NAMALWA (cell line): ENCODE data around the gene KRT86.
"Not testable (repeated sequence)": the region's sequence is repeated elsewhere in the genome, so short reads cannot be mapped to it uniquely, and the experiment has no call there.

ENCODE experiments used
- DNase-seq: peaks from one replicate; pipeline ENCODE4 v3.0.0-alpha.2; 2015; ENCODE audit warnings: low spot score

The KRT86 gene

GRCh38 chr12:52291267-52291935 lies 17.0 kb downstream of the KRT86 start, which contains the start of gene KRT81:
KRT81 (minus strand) TSS chr12:52291534; CDS start chr12:52291465, 69 bp downstream.
- DNase-seq = no peak

DNA sequence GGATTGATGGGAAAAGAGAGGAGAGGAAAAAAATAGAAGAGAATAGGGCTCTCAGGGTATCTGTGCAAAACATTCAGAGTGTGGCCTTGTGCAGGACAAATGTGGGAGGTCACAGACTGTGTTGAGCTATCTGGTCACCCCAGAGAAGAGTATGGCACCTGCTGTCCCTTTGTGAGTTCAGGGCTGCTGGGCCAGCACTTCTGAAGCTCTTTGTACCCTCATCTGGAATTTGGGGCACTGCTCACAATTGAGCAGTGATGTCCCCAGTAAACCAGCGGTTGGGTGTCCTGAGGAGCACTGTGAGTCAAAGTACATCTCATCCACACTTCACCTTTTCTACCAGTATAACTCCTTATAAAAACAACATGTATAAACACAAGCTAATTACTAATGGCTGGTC lies 19.5 kb downstream of the KRT86 start:
- no peak for DNase-seq

DNA sequence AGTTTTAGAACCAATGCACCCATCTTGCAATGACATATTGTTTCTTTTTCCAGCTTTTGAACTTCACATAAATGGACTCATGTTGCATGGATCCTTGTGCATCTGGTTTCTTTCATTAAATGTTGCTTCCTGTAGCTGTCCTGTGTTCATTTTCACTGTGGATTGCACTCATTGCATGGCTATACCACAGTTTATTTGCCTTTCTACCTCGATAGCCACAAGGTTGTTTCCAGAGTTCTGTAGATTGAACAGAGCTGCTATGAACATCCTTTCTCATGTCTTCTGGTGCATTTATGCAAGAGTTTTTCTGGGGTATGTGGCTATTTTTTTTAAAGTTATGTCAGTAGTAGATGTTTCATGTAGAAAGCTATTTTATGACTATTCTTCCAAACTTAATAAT lies 20.4 kb downstream of the KRT86 start:
- DNase-seq = no peak

GRCh38 chr12:52295663-52296062 lies 21.2 kb downstream of the KRT86 start:
- no peak for DNase-seq

DNA sequence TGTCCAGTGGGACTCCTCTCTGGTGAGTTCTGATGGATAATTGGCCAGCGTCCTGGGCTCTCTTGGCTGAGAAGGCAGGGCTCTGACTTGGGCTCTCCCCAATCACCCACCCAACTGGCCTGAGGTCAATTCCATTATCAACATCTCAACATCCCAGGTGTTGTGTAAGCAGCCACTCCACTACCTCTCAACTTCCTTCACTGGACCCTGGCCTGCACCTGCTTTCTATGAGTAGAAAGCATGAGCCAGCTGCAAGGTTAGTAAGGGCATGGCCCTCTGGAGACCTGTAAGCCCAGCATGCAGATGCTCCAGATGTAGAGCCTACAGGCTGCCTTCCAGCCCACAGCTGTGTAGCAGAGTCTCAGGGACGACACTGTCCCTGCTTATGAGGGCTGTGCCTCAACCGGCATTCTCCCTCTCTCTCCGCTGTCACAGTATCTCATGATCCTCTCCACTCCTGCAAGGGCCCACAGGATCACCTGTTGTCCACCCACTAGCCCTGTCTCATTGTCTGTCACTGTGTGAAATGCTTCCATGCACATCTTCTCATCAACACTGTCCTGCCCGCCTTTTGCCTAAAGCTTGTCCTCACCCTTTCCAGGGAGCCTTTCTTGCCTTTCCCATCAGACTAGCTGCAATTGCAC lies 22.2 kb downstream of the KRT86 start:
- no peak for DNase-seq

GRCh38 chr12:52298677-52299190 lies 24.3 kb downstream of the KRT86 start:
- DNase-seq = no peak

GRCh38 chr12:52300796-52301691 lies 26.6 kb downstream of the KRT86 start:
- DNase-seq = no peak

GRCh38 chr12:52301721-52302120 lies 27.3 kb downstream of the KRT86 start:
- not testable (repeated sequence) for DNase-seq

DNA sequence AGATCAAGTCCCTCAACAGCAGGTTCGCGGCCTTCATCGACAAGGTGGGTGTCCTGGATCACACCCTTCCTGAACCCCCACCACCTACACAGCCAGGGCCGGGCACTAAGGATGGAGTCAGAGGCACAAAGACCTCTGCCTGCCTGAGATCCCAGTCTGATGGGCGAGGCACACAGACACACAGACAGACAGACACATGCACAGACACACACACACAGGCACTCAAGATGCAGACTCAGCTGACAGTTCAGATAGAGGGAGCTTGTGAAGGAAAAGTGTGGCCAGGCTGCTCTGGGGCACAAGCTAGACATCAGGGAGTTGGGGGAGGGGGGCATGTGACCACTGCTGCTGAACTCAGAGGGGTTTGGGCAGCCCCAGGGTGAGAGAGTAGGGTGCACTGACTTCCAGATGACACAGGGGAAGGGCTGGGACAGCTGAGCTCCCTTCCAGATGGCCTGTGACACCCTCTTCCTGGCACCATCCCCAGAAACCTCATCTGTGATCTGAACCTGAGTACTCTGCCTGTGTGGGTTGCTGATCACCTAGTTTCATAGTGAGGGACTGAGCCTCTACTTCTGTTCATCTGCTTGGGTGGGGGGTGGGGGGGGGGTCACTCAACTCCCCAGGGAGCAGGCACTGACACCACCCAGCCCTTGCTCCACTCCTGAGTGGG lies 27.9 kb downstream of the KRT86 start:
- not testable (repeated sequence) for DNase-seq

DNA sequence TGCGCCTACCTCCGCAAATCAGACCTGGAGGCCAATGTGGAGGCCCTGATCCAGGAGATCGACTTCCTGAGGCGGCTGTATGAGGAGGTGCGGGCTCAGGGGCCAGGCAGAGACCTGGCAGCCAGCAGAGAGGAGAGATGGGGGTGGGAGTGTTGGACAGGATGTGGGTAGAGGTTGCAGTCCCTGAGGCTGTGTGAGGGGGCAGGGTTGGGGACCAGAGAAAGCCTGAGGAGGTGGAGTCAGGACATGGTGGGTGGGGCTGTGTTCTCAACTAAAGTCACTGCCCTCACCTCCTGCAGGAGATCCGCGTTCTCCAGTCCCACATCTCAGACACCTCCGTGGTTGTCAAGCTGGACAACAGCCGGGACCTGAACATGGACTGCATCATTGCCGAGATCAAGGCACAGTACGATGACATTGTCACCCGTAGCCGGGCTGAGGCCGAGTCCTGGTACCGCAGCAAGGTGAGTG lies 30.5 kb downstream of the KRT86 start:
- peak; percentile 17 for DNase-seq

DNA sequence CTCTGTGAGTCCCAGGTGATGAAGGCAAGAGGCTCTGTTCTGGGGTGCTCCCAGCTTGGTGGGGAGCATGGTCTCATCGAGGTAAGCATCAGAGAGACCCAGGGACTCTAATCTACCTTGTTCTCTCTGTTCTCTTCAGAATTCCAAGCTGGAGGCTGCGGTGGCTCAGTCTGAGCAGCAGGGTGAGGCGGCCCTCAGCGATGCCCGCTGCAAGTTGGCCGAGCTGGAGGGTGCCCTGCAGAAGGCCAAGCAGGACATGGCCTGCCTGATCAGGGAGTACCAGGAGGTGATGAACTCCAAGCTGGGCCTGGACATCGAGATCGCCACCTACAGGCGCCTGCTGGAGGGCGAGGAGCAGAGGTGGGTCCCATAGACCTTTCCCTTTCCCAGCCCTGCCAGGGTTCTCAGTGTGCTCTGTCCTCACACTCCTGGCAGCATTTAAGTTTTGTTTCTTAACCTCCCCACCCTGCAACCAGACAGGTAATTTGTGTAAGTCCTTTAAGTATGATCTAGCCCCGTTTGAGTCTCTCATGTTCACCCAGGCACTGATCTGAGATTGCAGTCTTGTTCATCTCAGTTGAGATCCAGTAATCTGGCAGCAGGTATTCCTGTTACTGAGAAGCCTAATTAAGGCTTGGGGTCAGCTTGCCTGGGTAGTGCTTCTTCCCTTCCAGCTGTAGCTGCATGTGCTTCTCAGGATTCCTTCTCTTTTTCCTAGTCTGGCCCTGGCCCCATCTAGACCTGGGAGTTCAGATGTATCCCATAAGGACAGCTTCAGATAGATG lies 31.7 kb downstream of the KRT86 start:
- no peak for DNase-seq

- DNase-seq = no peak
These were observed 32.3 kb downstream of the KRT86 start for GRCh38 chr12:52306731-52307130.

- DNase-seq = no peak
These were observed 33.7 kb downstream of the KRT86 start for GRCh38 chr12:52307836-52308805.

DNA sequence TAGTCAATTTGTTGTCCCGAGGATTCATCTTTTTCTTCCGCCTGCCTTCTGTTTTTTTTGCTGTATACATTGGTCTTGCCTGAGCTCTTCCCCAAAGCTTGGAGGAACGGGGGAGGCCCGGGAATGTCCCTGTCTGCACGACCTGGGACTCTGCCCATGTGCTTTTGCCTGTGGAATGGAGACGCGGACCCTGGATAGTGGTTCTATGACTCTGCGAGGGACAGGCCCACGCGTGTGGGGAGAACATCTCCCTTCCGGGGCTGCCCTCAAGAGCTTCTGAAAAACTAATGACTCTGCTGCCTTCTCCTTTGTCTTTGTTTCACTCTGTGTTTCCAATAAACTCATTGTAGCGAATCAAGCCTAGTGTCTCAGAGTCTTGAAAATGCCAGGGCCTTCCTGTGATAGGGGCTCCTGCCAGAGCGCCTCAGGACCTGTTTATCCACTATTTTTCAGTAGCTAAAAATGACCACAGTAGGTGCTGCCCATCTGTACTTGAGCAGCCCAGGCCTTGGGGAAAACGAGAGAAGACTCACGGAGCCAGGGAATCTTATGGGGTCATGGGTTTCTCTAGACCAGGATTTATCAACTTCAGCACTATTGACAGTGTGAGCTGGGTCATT lies 34.5 kb downstream of the KRT86 start:
- no peak for DNase-seq

DNA sequence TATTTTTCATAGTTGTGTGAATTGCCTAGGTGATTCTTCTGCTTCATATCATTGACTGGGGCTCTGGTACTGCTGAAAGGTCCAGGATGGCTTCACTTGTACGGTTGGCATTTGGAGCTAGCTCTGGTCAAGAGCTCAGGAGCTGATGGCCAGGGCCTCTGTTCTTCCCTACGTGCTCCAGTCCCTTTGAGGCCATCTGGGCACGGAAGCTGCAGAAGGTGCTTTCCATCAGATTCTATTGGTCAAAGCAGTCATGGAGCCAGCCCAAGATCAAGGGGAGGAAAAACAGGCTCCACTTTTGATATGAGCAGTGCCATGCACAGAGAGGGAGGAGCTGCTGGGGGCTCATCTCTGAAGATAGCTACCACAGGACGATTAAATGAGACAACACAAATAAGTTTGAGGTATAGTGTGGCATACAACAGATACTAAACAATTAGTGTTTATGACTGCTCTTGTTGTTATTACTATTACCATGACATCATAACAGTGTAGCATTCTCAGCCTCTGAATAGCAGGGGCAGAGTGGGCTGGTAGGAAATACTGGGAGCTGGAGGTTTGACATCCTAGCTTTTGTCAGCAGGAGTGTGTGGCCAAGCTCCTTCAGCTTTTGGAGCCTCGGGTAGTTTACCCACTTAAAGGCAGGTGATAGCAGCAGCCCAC lies 36.3 kb downstream of the KRT86 start:
- no peak for DNase-seq

DNA sequence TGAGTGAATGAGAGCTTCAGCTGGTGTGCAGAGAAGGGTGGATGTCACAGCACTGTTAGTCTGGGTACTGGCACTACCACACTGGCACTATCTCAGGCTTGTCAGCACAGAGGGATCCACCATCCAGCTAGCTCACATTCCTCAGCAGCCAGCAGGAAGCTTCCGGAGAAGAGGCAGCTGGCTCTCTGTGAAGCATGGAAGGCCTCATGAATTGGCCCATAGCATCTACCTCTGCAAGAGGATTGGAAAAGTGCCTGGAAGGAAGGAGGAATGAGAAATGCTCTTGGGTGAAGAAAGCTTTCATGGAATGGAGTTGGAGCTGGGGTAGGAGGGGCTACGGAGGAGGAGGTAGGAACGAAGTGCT lies 36.8 kb downstream of the KRT86 start:
- DNase-seq = no peak

DNA sequence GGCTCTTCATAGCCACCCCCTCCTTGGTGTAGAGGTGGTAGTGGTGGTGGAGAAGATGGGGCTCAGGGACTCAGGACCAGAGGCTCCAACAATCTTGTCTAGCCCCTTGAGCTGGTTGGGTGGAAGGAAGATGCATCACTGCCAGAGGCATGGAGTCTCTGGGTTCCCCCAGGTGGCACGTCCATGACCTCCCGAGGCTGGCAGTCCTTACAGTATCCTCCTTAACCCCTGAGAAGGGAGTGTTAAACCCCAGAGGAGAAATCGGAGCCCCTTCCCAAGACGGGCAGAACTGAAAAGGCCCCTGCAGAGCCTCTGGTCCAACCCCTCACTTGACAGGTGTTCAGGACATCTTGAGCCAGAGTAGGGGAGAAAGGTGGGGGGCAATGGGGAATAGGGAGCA lies 37.6 kb downstream of the KRT86 start:
- DNase-seq = no peak

DNA sequence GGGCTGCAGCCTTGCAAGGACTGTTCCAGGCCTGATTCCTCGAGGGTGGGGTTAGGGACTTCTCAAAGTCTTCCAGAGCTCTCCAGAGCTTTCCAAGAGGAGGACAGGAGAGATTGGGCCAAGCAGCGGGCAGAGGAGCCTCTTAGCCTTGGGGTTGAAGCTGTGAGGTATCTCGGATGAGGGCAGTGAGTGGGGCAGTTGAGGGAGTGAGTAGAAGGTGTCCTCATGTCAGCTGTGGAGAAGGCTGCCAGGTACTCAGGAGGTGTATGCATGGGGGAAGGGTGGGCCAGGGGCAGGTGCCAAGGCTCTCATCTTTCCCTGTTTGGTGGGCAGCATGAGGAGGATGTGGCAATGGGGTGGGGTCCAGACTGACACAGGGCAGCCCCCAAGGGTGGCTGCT lies 39.0 kb downstream of the KRT86 start:
- no peak for DNase-seq

- DNase-seq = no peak
These were observed 39.5 kb downstream of the KRT86 start for GRCh38 chr12:52313926-52314325.
